Activated CD8-positive, alpha-beta memory T cell treated with anti-CD3 and anti-CD28 coated beads for 1 hour (primary cell): ENCODE results near the gene BICD1.

Experiments
- DNase-seq, 2 donors: peaks; one replicate each; pipeline ENCODE4 v3.0.0-alpha.2; 2020; ENCODE audit warnings: low read depth in 1 of 2; ENCODE audit errors: extremely low read depth in 1 of 2

BICD1 gene

GRCh38 chr12:32312049-32312670, 205.5 kb downstream of the BICD1 start:
- DNase-seq: no peak

- DNase-seq: no peak
These were observed 215.7 kb downstream of the BICD1 start for GRCh38 chr12:32322354-32322753.

DNA sequence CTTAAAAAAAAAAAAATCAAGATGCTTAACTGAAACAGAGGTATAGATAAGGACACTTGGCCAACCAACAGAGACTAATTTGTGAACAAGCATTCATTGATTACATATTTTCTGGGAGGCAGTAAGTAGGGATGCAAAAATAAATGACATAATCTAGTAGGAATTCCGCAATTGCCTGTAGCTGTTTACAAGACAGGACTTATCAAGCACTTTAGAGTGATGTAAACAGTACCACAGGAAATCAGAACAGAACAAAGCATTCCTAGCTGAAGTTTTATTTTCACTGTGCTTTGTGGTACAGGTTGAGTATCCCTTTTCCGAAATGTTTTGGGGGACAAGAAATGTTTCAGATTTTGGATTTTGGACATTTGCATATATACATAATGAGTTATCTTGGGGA, 224.5 kb downstream of the BICD1 start:
- DNase-seq: no peak

GRCh38 chr12:32332446-32332845, 225.8 kb downstream of the BICD1 start:
- no peak for DNase-seq

GRCh38 chr12:32334371-32334777, 227.7 kb downstream of the BICD1 start:
- DNase-seq: no peak

- no peak for DNase-seq
These were observed 229.6 kb downstream of the BICD1 start for GRCh38 chr12:32336261-32336660.

GRCh38 chr12:32343496-32343895, 236.8 kb downstream of the BICD1 start:
- DNase-seq: no peak

GRCh38 chr12:32344047-32344446, 237.4 kb downstream of the BICD1 start:
- no peak for DNase-seq

DNA sequence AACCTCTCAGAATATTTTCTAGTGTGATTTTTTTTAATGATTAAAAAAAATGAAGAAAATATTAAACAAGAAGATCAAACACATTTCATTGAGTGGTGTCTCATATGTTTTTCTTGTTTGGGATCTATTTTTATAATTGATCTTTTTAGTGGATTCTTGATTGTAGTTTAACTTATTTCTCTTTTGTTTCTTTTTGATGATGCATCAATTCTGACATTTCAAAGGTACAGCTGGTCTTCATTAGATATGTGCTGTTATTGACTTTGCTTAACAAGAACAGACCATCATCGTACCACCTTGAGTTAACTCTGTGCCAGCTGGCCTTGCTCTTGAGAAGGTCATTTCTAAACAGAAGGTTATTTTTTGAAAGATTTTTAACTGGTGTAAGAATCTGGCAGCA, 246.9 kb downstream of the BICD1 start:
- DNase-seq: no peak

- DNase-seq: no peak
These were observed 251.1 kb downstream of the BICD1 start for GRCh38 chr12:32357601-32358249.

- DNase-seq: no peak
These were observed 254.3 kb downstream of the BICD1 start for GRCh38 chr12:32360956-32361355.

GRCh38 chr12:32362892-32363291, 256.2 kb downstream of the BICD1 start:
- no peak for DNase-seq

GRCh38 chr12:32365473-32366064, 258.9 kb downstream of the BICD1 start:
- DNase-seq: no peak

GRCh38 chr12:32366714-32367113, 260.1 kb downstream of the BICD1 start:
- no peak for DNase-seq

GRCh38 chr12:32367381-32367780, 260.7 kb downstream of the BICD1 start:
- DNase-seq: no peak

- DNase-seq: no peak
These were observed 262.6 kb downstream of the BICD1 start for GRCh38 chr12:32369202-32369601.

DNA sequence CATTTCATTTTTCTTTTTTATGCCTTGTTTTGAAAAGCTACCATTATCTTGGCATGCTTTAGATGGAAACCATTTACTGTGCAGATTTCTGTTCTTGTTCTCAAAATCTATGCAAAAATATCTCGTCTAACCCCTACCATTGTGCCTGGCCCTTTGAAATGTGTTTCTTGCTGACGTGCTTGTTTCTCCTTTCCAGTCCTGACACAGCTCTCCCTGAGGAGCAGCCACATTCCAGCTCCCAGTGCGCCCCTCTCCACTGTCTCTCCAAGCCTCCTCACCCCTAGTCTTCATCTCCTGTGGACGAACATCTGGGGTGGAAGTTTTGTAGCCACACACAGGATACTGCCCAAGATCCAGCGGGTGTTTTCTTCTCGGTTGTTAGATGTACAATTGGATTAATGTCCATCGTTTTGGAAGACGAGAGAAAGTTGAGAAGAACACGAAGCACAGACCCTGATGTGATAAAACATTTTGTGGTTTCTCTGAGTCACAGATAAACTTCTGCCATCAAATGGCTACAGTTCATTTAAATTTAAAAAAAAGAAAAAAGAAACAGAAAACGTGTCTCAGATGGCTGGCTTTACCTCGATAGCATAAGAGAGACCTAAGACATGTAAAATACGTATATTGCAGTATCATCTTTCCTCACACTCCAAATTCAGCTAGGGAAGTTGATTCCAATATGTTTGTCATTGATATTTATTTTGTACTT, 270.9 kb downstream of the BICD1 start:
- no peak for DNase-seq

DNA sequence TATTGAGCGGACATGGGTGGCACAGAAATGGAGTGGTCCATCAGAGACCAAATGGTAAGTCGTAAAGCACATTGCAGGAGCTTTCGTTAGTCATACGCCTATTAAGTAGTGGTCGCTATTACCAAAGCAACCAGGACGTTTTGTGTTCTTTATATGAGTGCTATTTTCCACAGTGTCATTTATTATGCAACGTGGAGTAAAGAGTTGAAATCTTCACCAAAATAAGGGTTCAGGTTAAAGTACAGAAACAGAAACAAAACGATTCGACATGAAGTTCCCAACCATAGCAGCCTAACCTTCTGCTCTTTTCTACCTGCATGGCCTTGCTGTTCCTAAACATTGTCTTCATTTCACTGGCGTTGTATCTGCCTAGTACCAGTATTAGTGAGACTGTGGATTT, 272.6 kb downstream of the BICD1 start:
- DNase-seq: no peak

- no peak for DNase-seq
These were observed 273.0 kb downstream of the BICD1 start for GRCh38 chr12:32379667-32380066.

DNA sequence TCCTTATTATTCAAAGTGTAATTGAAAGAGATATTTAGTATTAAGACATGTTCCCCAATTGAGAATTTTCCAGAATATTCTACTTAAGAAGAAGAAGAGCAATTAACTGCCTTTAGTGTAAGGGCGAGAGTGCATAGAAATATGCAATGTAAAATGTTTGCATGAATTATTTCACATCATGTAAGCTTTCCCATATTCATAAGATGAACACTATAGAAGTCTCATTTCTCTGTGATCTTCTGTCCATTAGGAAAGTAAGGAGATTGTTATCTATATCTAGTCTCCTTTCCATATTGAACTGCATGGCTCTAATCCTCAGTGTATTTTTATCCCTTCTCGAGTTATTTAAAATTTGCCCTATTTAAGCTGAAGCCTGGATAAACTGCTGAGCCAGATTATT, 275.6 kb downstream of the BICD1 start:
- DNase-seq: no peak

DNA sequence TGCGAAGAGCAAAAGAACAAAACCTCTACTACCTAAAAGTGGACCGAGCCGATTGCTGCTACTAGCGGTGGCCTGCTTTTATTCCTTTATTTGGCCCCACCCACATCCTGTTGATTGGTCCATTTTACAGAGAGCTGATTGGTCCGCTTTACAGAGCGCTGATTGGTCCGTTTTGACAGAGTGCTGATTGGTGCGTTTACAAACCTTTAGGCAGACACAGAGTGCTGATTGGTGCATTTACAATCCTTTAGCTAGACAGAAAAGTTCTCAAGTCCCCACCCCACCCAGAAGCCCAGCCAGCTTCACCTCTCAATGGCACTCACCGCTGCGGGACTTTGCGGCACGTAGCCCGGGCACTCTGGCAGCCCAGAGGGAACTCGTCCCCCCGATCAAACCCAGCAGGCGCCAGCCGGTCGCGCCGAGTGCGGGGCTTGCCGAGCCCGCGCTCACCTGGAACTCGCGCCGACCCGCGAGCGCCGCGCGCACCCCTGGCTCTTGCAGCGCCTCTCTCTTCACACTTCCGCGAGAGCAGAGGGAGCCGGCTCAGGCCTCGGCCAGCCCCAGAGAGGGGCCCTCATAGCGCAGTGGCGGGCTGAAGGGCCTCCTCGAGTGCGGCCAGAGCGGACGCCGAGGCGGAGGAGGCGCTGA, 284.0 kb downstream of the BICD1 start:
- DNase-seq: no peak
